NCI-H2029 treated with DMSO at 0.1 percent for 48 hours (cell line): Measurements from ENCODE around the gene OR10H2.
"Not testable (repeated sequence)": the region's sequence is repeated elsewhere in the genome, so short reads cannot be mapped to it uniquely, and the experiment has no call there.

Experiments used
- DNase-seq: peaks from one replicate; lab custom pipeline; 2025; lab: John Stamatoyannopoulos, UW

Gene OR10H2

DNA sequence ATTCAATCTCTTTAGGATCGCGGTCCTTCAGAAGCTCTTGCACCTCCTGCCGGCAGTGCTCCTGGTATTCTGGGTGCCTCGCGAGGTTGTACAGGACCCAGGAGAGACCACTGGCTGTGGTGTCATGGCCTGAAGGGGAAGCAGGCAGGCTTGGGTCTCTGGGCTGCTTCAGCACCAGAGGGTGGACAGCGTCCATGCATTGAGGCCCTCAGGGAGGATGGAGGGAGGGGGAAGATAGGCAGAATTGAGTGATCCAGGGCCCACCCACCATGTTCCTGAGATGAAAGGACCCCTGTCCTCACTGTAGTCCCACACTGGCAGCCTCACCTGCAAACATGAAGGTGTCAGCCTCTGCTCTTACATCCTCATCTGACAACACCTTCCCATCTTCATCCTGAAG lies 41.8 kb downstream of the OR10H2 start:
- no peak for DNase-seq

DNA sequence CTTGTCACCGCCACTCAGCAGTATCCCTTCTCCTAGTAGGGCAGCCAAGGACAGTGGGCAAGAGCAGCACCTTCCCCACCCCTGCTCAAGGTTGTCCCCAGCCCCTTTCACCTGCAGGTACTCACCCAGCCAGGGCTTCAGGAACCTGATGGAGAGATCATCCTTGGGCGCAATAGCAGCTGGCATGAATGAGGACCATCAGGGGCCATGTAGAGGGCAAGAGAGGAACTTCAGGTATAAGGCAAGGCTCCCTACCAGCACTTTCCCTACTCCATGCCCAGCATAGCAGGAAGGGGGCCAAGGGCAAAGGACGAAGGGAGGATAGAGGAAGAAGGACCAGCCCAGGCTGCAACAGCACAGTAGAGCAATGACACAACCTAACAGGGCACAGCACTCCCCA lies 46.3 kb downstream of the OR10H2 start:
- DNase-seq: not testable (repeated sequence)

DNA sequence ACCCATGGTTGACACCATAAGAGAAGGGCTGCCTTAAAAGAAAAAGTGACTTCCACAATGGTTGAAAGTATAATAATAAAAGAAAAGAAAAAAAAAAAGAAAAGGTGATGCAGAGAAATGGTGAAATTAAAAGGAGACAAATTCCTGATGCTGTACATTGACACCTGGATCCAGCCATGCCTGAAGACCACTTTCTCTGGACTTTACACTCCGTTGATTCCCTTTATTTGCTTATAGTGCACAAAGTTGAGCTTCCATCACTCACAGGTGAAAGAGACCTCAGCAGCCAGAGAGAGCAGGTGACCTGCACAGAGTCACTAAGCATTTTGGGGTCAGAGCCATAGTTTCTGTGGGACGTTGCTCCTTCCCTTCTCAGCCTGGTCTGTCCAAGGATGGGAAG lies 47.4 kb downstream of the OR10H2 start:
- no peak for DNase-seq

DNA sequence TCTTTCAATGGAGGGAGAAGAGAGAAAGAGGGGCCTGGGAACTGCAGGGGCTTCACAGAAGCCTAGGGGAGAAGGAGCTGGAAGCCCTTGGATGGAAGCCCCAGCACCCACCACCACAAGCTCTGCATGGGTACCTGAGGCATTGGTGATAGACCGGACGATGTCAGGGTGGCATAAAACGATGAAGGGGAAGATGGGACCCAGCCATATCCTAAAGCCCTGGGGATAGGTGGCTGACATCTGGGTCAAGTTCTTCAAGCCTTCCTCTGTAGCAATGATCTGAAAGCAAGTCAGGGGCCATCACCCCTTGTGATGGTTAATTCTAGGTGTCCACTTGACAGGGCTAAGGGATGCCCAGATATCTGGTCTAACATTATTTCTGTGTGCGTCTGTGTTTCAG lies 48.4 kb downstream of the OR10H2 start:
- DNase-seq: no peak

DNA sequence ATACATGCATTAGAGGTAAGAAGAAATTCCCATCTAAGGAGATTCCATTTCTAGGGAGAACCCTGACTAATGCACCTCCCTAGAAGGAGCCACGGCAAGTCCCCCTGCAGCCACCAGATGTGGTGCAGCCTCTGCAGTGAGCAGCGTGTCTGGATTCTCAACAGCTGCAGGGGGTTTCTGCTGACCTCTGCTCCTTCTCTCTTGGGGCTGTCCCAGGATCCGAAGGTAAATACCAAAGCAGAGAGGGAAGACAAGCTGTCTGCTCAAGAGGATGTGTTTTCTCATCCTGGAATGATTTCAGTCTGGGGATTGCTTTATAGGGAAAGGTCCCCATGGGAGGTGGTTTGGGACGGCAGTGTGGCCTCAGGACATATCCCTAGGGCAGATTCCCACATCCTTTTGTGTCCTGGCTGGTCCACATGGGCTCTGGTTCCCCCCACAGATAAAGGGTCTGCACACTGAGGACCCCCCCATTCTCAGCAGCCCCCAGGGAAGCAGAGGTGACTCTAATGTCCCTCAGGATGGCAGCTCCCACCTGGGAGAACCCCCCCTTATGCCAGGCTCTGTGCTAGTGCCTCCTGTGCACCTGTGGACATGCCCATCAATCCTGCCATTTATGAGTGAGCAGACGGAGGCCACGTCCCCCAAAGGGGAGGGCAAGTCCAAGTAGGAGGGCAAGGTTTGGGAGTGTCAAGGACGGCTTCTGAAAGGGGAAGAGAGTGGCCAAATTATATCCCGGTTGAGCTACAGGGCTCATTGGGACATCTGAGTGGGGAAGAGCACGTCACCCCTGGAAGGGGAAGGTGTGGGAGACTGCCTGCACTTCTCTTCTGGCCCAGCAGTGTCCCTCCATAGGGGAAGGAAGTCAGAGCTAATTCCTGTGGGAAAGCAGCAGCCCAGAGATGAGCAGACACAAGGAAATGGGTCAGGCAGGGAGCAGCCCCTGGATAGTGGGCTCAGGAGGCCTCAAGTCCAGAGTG lies 49.5 kb downstream of the OR10H2 start:
- no peak for DNase-seq
